GM21423 (cell line): Measurements from ENCODE around the gene NUCKS1.
A peak's percentile ranks its signal among the peaks of the same experiment; 100 is the strongest.

ENCODE experiments used
- ATAC-seq: cut with Tn5 transposase; IDR thresholded peaks from one replicate; pipeline ENCODE4 v1.9.1; 2021; ENCODE audit warnings: mild to moderate bottlenecking, moderate library complexity; ENCODE audit not compliant: unreplicated experiment

Gene NUCKS1

DNA sequence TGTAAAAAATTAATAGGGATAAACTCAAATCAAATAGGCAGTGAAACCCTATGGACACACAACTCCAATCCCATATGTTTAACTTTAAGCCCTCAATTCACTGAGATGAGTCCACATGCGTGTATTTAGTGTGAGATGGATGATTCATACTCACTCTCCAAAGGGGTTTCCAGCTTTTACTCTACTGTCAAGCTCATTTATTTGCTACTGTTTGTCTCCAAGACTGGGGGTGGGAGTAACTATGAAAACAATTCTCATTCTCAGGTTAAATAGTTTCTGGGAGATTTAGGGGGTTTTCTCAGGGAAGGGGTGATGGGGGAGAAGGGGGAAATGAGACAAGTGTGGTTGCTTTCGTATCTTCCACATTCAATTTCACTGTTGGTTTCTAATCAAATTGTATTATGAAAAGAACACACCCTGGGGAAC is 22.6 kb upstream of the NUCKS1 start:
- ATAC-seq = peak; percentile 27

DNA sequence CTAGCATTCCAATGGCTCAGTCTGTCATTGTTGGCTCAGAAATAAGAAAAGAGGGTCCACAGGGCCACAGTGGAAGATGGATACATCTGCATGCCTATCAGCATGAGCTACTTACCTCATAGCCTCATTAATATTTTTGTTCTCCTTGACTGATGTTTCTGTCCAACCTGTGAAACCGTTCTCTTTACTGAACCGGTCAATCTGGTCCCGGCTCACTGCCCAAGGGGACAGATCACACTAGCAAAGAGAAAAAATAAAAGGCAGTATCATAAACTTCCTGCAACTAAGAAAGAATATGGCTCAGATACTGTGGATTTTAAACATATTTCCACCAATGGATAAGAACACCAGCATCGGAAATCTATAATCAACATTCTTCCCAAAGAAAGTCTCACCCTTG is 20.6 kb upstream of the NUCKS1 start:
- no peak for ATAC-seq

DNA sequence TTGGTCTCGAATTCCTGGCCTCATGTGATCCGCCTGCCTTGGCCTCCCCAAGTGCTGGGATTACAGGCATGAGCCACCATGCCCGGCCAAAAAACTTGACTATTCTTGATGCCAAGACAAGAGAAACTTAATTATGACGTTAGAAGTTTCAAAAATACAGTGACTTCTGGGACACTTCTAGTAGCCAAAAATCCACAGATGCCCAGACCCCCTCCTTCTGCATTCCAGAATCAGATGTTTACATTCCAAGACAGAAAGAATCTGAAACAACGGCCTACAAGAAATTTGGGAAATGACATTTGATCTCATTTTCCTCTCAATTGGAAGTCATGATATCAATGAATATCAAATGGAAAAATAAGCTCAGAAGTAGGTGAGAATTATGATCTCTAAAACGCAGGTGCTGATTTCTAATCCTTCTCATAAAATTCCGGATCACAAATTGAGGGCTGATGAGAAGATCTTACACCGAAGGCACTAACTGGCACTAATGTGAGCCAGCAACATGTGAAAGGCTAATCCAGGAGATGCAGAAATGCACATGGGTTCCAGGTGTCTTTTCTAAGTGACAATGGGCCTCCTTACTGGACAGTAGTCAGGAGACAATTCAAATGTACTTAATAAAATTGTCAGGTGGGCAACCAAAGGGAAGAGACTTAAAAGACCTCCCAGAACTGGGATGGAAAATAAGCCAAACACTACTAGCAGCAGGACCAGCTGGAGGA is 19.8 kb upstream of the NUCKS1 start:
- no peak for ATAC-seq

DNA sequence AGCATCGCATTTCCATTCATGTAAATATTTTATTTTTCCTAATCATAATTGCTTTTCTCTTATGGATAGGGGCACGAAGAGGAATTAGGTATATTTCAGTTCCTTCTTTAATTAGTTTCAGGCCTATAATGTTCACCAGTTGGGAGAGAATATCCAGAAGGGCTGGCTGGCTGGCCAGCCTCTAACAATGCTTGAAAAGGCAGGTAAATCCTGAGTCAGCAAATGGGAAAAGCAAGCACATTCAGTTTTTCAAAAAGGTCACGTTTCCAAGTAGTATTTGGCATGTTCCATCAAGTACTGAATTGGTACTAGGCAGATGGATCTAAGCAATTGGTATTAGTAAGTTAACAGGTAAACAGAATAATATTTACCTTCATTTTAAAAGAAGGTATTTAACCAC is 17.3 kb upstream of the NUCKS1 start:
- no peak for ATAC-seq

DNA sequence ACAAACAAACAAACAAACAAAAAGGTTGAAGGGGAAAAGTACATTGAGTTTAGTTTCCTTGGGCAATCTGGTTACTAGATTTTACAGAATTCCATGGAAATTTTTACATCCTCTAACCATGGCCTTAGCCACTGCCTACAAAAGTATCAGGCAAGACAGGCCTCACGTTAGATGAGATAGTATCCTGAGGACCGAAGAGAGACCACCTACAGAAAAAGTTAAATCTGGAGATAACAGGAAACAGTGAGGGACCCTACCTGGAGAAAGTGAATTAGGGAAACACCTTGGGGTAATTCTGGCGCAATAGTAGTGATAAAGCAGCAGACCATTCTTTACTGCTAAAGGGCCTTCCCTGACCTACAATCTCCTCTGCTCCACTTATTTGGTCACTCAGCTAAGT is 16.6 kb upstream of the NUCKS1 start:
- ATAC-seq = no peak

DNA sequence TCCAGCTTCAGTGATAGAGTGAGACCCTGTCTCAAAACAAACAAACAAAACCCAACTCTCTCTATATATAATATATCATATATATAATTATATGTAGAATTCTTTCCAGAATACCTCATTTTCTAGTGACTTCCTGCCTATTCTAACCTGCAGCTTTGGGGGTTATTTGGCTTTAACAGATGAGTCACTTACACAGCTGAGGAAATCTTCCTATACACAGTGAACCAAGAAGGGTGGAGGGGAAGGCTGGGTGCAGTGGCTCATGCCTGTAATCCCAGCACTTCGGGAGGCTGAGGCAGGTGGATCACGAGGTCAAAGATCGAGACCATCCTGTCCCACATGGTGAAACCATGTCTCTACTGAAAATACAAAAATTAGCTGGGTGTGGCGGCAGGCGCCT is 16.1 kb upstream of the NUCKS1 start:
- ATAC-seq = no peak

DNA sequence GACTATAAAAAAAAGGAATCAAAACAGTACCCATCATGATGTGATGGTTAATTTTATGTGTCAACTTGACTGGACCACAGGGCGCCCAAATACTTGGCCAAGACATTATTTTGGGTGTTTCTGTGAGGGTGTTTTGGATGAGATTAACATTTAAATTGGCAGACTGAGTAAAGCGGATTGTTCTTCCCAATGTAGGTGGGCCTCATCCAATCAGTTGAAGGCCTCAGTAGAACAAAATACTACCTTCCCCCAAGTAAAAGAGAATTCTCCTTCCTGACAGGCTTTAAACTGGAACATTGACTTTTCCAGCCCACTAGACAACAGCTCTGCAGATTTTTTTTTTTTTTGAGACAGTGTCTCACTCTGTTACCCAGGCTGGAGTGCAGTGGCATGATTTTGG is 14.6 kb upstream of the NUCKS1 start:
- ATAC-seq = no peak

DNA sequence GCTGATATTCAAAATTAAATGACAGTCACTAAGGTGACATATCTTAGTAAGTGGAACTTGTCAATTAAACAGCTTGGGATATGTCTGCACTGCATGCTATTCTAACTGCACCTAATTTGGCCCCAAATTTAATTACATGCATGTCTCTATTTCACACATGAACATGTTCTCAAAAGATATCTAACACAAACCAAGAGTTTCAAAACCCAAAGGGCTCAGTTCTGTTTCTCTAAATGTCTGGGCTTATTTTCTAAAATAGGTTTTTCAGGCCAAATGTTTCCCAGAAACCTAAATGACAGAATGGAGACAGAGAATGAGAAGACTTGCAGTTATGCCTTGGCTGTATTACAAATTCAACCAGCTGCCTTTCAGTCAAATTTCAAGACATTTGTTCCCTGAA is 14.0 kb upstream of the NUCKS1 start:
- ATAC-seq = no peak

DNA sequence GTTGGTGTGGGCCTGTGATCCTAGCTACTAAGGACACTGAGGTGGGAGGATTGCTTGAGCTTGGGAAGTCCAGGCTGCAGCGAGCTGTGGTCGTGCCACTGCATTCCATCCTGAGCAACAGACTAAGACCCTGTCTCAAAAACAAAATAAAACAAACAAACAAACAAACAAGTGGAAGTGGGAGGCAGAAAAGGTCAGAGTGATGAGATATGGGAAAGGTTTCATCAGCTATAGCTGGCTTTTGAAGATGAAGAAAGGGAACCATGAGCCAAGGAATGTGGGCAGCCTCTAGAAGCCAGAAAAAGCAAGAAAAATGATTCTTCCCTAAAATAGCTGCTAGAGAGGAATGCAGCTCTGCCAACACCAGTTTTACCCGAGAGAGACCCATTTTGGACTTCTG is 10.6 kb upstream of the NUCKS1 start:
- no peak for ATAC-seq

DNA sequence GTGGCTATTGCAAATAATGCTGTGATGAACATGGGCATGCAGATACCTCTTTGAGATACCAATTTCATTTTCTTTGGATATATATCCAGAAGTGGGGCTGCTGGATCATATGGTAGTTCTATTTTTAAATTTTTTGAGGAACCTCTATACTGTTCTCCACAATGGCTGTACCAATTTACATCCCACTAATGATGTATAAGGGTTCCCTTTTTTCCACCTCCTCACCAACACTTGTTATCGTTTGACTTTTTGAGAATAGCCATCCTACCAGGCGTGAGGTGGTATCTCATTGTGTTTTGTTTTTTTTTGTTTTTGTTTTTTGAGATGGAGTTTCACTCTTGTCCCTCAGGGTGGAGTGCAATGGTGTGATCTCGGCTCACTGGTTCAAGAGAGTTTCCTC is 6.6 kb upstream of the NUCKS1 start:
- no peak for ATAC-seq

DNA sequence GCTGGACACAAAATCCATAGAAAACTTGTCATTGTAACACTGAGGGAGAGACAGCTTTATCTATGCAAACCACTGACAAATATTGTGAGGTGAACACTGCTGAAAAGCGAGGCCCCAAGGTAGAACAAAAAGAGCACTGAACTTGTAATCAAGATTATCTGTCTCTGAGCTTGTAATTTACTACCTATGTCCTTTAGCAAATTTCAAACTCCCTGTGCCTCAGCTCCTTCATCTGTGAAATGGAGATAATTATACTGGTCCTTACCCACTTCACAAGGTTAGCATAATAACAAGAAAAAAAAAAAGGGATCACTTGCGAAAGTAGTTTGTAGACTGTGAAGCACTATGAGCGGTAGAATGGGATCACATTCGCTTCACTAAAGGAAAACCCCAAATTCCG is 4.9 kb upstream of the NUCKS1 start:
- ATAC-seq = no peak

DNA sequence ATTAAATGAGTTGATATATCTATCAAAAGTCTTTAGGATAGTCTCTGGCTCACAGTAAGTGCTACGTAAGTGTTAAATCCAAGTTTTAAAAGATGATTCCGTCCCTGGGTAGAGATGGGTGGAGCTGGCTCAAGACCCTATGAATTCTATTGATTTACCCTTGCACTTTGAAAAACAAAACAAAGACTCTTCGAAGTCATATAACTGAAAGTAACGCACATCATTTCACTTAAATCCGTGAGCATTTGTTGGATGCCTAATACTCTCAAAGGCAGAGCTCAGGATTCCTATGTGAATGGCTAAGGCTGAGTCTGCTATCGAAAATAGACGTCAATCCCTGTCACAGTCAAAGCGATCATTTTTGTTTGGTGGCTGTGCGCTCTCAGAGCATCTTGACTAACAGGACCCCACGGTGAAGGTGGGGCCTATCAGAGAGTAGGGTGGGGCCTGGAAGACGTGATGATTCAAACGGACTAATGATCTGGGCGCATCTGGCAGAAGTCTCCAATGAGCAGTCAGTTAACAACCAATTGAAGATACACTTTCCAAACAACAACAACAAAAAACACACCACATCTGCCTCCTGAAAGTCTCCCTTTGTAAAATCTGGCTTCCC is 1.2 kb upstream of the NUCKS1 start:
- ATAC-seq = no peak

DNA sequence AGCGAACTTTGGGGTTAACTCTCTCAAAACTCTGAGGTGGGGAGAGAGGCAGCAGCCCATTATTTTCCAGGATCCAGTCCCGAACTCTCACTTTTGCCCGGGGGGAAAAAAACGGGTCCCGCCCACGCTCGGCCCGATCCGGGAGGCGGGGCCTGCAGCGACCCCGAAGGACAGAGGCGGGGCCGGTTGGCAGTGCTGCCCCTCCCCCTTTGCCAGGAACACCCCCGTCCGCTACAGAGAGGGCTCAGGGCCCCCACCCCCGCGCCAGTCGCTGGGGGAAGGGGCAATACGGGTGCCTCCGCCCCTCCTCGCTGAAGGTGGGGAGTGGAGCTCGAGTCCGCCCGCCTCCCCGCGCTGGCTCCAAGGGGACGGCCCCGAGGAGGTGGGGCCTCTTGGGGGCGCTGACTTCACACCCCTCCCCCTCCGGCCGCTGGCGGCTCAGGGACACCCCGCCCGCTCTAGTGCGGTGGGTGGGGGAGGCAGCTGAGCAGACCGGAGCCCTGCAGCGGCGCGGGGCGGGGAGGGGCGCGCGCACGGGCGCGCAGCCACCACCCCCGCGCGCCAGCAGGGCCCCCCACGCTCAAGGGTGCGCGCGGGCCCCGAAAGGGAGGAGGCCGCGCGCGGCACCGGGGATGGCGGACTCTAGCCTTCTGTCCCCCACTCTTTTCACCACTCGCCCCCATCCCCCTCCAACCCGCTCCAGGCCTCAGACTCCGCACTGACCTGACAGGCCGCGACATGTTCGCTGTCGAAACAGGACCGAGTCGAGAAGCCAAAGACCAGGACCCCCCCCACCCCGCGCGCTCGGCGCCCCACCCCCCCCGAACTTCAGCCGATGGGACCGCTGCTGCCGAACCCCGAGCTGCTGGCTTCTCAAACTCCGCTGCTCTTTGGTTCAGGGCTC is 496 bp downstream of the NUCKS1 start:
- ATAC-seq = peak; percentile 76

DNA sequence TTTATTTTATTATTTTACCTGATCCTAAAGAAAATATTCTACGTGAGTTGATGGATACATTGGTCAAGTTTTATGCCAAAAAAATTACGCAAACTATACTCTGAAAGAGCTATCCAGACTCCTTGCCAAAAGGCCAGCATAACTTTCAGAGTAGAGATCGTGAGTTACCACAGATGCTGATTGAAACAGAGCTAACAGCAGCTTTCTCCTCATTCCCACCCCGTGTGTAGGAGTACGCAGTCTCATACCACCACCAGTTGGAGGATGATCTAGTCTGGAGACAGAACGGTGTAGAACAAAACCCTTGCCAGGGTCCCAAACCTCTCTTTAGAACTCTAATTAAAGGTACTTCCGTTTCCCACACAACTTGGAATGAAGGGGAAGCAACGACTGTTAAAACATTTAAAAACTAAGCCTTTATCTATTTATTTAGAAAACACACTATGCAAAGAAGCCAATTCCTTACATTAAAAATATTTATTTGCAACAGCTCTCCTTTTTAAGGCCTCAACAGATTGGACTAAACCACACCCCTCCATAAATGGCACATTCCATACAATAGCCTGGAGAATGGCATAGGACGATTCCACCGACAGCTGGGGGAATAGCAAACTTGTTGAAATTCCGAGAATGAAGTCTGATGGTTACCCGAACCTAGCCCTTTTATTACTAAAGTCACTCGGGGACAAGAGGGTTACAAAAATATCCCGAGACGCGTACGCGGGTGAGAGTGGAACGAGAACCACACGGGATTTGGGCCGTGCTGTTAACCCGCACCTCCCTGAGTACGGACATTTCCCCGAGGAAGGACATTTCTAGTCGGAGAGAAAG is 1.4 kb downstream of the NUCKS1 start:
- peak; percentile 16 for ATAC-seq

DNA sequence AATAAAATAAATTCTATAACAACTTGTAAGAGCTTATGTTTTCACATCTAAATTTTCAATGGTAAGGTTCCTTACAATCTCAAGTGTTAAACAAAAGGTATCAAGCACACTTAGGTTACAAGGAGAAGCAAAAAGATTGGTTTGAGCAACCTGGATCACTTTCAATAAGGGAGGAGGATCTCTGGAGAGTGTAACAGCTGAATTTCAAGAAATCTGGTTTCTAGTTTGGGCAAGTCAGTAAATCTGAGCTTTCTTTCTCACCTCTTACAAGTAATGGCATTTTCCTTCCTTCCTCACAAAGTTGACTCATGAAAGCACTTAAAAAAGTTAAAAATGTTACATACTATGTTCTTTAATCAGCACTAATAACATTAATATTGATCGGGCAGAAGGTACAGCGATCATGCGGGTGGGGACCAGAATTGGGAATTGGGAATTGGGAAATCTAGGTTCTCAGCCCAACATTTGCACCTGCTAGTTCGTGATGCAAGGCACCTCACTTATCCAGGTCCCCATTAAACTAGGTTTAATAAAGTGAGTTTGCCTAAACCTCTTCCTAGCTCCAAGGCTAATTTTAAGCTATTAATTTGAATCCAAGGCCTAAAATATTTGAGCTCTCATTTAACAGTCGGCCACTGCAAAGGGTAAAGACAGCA is 3.1 kb downstream of the NUCKS1 start:
- ATAC-seq = no peak

DNA sequence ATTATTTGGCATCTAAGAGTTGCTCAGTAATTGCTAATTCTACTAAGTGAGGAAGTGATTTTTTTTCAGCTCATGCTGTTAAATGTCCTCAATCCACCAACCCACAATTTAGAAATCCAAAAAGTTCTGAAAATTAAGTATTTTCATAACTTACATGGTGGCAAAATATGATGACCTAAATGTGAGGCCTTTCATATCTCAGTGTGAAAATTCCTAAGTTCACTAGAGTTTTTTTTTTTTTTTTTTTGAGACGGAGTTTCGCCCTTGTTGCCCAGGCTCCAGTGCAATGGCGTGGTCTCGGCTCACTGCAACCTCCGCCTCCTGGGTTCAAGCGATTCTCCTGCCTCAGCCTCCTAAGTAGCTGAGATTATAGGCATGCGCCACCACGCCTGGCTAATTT is 5.6 kb downstream of the NUCKS1 start:
- ATAC-seq = no peak

DNA sequence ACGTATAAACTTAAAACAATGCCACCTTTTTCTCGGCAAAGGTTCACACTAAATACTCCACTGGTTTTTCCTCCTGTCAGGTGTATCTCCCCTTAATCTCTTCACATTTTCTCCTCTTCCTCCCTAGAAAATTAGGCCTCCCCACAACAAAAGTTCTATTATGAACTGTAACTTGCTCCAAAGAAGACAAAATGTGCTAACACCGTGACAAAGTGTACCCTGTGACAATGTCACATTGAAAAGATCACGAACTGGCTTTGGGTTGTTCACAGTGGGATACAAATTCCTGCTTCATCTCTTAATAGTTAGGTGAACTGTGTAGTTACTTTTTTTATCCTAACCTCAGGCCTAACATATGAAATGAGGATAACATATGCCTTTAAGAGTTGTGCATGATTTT is 6.0 kb downstream of the NUCKS1 start:
- ATAC-seq = no peak

DNA sequence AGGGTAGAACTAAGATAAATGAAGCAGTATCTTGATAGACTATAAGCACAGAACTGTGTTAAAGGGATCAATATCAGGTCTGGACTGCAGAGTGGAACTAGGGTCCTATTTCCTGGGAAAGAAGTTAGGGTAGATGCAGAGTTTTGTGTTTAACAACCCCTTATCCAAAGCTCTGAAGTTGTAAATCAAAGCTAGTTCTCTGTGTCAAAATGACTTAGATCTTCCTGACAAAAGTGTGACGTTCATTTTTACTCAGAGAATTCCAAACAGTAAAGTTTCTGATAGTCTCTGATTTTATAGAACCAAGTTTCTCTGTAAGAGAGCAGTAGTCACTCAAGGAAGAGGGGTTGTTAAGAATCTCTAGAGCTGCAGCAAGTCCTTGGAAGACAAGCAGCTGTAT is 8.3 kb downstream of the NUCKS1 start:
- ATAC-seq = no peak

DNA sequence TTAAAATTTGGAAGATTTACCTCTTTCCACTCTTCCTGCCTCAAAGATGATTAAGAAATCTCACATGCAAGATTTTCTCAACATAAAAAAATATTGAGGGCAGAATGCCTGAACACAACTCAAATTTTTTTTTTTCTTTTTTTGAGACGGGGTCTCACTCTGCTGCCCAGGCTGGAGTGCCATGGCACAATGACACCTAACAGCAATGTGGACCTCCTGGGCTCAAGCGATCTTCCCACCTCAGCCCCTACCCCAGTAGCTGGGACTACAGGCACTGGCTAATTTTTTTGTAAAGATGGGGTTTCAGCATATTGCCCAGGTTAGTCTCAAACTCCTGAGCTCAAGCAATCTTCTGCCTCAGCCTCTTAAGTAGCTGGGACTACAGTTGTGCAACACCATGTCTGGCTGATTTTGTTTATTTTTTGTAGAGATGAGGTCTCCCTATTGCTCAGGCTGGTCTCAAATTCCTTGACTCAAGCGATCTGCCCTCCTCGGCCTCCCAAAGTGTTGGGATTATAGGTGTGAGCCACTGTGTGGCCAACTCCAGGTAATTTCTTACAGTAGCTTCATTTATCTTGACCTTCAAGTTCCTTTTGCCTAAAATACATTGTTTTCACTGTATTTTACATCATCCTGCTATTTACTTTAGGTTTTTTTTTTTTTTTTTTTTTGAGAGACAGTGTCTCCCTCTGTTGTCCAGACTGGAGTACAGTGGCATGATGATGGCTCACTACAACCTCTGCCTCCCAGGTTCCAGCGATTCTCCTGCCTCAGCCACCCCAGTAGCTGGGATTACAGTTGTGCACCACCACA is 10.4 kb downstream of the NUCKS1 start:
- no peak for ATAC-seq

DNA sequence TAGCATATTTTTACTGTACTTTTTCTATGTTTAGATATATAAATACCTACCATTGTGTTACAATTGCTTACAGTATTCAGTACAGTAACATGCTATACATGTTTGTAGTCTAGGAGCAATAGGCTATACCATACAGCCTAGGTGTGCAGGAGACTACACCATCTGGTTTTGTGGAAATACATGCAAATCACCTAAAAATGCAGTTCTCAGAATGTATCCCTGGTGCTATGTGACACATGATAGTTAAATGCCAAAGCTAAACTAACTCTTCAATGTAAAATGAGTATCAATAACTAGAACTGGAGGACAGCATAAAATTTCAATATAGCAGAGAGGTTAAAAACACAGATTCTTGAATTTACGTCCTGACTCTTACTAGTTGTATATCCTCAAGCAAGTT is 14.8 kb downstream of the NUCKS1 start:
- ATAC-seq = no peak
